GM18873 (cell line): ENCODE data around the gene GRK4.
"Not testable (repeated sequence)": the region's sequence is repeated elsewhere in the genome, so short reads cannot be mapped to it uniquely, and the experiment has no call there.

Experiments
- ATAC-seq: cut with Tn5 transposase; IDR thresholded peaks from one replicate; pipeline ENCODE4 v1.9.1; 2021; ENCODE audit warnings: mild to moderate bottlenecking, moderate library complexity, moderate number of reproducible peaks; ENCODE audit not compliant: unreplicated experiment, low FRiP score

Gene GRK4

DNA sequence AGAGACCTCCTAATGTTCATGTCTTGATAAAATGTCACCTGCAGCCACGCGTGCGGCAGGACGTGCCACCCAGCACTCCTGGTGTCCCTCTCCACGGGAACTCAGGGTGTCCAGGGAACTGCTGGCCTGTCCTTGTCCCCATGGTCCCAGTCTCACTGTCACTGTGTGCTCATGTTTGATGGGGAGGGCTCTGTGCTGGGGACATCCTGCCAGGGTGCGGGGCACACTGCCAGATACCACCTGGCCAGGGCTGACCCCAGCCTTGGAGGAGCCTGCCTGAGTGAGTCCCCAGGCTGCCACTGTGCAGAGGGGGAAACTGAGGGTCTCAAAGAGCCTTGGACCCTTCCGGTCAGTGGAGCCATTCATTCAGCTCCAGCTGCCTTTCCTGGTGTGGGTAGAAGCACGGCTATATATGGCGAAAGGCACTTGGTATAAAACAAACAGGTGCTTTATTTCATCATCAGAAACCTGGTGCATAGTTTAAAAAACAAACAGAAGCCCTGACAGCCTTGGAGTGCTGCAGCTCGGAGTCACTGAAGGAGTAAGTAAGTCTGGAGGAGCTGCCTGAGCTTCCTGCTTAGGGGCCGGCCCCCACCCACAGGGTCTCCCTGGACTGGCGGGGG is 33.1 kb upstream of the GRK4 start:
- no peak for ATAC-seq

- ATAC-seq, result no peak
Measured at GRCh38 chr4:2930758-2931511, 32.4 kb upstream of the GRK4 start.

DNA sequence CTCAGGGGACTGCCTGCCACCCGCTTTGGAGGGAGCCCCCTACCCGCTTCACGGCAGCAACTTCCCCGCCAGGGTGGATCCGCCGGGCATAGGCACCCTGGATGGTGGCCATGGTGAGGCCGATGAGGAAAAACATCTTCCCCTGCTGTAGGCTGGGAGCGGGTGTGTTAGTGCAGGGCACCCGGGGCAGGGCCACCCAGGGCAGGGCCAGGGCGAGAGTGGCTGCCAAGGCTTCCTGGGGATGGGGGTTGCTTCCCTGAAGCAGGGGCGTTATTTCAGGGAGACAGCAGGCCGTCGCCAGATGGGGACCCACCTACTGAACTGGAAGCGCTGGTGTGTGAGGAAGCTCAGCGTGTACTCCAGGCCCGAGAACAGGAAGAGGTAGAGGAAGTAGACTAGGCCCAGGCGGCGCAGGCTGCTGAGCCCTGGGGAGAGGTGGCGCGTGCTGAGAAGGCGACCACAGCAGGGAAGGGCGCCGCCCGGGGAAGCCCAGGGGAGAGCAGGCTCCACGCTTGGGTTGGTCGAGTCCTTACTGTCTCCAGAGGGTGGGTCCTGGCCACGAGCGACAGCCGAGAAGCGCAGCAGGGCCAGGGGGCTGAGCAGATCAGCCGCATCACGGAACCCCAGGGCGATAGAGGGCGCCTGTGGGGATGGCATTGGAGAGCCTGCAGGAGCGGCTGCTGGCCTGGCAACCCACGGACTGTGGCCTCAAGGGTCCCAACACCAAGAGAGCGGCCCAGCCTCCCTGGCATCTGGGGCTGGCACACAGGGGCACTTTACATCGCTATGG is 31.7 kb upstream of the GRK4 start:
- ATAC-seq, result no peak

DNA sequence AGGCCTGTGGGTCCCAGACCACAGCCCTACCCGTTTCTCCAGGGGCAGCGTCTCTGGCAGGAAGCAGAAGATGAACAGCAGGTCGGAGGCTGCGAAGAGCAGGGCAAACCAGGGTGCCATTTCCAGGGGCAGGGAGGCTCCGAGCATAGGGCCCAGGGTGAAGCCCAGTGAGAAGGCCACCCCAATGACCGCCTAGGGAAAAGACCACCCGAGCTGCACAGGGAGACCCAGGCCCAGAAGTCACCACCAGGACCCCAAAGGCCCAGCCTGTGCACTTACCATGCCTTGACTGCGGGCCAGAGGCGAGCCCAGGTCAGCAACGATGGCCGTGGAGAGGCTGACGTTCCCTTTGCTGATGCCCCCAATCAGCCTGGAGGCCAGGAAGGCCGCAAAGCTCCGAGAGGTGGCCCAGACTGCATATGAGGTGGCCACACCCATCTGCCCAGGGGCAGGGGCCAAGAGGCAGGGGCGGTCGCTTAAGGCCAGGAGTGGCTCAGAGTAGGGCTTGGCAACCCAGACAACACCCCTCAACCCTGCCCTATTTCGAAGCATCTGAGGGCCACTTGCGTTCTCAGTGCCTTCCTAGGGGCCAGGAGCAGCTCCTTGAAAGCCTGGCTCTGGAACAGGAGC is 30.9 kb upstream of the GRK4 start:
- no peak for ATAC-seq

DNA sequence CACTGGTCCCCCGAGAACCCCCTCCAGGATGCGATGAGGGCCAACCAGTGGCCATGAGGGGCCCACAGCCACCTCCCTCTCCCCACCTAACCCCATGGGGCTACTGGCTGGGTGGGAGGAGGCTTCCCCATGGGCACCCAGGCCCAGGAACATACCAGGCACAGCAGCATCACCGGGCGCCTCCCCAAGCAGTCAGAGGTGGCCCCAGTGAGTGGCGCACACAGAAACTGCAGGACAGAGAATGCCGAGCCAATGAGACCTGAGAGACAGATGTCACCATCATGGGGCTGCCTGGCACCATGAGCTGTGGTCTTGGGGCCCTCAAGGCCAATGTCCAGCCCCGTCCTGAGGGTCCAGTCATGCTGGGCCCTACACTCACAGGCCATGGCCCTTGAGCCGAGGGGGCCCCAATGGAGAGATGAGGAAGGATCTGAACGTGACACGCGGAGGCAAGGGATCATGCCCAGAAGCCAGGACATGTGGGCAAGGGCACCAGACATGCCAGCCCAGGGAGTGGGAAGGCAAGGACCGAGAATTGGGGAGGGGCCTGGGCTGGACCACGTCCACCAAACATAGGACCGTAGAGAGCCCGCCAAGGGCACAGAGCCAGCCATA is 30.3 kb upstream of the GRK4 start:
- ATAC-seq, result no peak

DNA sequence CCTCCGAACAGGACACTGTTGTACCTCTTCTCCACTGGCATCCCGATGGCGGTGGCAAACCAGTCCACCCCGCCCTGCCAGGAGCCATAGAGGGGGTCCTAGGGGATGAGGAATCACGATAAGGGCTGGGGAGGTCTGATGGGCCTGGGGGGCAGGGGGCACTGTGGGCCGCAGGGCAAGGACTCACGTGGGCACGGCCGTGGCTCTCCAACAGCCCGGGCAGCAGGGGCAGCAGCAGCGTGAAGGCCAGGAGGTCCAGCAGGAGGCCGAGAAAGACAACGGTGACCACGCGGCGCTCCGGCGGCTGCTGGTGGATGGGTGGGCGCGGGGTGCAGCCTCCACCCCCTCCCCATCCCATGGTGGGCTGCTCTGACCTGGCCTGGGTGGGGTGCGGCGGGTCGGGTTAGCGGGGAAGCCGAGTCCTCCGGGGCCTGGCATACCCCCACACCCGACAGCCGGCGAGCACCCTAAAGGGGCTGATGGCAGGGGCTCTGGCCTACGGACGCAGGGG is 29.8 kb upstream of the GRK4 start:
- ATAC-seq, result no peak

GRCh38 chr4:2934077-2934812 is 29.1 kb upstream of the GRK4 start:
- no peak for ATAC-seq

- ATAC-seq, result no peak
Measured at GRCh38 chr4:2934813-2935761, 28.3 kb upstream of the GRK4 start.

DNA sequence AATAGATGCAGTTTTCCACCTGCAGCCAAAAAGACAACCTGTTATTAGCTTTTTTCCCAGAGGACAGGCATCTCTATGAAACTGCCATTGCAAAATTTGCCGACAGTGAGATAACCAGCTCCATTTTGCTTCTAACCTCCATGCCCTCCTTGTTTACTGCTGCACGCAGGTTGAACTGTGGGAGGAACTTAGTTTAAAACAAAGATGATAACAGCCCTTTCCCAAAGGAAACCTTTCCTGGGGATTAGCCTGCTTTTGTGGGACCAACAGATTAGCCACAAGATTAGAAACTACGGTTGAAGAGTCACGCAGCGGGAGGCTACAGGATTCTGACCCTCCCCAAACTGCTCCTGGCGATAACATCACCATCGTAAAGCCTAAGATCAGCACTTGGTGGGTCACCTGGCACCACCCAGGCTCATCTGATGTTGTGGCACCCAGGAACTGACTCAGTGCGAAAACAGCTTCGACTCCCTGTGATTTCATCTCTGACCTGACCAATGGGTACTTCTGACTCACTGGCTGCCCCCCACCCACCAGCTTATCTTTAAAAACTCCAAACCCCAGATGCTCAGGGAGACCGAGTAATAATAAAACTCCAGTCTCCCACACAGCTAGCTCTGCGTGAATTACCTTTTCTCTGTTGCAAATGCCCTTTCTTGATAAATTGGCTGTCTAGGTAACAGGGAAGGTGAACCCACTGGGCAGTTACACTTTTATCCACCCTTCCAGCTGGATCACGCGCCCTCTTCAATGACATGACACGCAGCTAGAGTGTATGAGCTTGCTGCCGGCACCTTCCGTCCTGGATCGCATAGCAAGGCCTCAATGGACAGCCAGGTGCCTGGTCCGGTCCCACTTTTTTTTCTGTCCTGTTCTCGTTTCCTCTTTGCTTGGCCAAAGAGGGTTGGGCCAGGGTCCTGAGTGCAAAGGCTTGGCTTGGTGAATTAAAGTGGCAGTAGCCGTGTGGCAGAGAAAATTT is 27.3 kb upstream of the GRK4 start:
- no peak for ATAC-seq

- ATAC-seq, result no peak
Measured at GRCh38 chr4:2936773-2937145, 26.6 kb upstream of the GRK4 start.

GRCh38 chr4:2937146-2937857 is 26.1 kb upstream of the GRK4 start:
- no peak for ATAC-seq

GRCh38 chr4:2937986-2938385 is 25.4 kb upstream of the GRK4 start:
- ATAC-seq, result no peak

DNA sequence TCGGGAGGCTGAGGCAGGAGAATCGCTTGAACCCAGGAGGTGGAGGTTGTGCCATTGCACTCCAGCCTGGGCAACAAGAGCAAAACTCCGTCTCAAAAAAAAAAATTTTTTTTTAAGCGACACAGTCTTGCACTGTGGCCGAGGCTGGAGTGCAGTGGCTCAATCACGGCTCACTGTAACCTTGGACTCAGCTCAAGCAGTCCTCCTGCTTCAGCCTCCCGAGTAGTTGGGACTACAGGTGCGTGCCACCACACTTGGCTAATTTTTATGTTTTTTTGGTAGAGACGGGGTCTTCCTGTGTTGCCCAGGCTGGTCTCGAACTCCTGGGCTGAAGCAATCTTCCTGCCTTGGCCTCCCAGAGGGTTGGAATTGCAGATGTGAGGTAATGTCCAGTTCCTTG is 25.0 kb upstream of the GRK4 start:
- not testable (repeated sequence) for ATAC-seq

DNA sequence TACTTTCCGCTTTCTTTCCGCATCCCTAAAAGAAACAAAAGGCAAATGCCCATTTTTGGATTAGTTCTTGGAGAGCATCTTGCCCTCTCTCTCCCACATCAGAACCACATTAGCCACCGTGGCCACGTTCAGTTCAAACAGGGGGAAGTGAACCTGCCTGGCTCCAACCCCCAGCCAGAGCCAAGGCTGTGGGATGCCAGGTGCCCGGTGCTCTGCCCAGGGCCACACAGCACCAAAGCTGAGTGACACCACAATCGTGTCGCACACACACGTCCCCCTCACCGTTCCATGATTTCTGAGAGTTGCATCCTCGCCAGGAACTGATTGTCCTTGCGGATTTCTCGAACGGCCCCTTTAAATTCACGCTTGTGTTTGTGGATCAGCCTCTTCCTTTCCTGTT is 24.5 kb upstream of the GRK4 start:
- no peak for ATAC-seq

GRCh38 chr4:2939383-2940243 is 23.8 kb upstream of the GRK4 start:
- ATAC-seq, result no peak
